NCI-H1694 treated with DMSO at 0.1 percent for 48 hours (cell line): ENCODE results near the gene LRRC61.
"Not testable (repeated sequence)": the region's sequence is repeated elsewhere in the genome, so short reads cannot be mapped to it uniquely, and the experiment has no call there.

Source experiments
- DNase-seq: peaks from one replicate; lab custom pipeline; 2025; lab: John Stamatoyannopoulos, UW

Gene LRRC61

DNA sequence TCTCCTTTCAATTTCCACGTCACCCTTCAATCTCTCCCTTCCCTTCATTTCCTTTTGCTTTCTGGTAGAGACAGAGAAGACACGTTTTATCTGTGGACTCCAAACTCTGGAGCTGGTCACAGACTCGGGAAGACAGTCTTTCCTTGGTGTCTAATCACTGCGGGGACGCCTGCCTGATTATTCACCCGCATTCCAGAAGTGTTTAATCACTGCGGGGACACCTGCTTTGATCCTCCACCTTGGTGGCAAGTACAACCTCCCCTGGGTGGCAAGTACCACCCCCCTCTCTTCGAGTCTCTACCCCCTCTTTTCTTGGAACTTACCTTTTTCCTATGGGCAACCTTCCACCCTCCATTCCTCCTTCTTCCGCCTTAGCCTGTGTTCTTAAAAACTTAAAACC, 15.3 kb upstream of the LRRC61 start:
- no peak for DNase-seq

DNA sequence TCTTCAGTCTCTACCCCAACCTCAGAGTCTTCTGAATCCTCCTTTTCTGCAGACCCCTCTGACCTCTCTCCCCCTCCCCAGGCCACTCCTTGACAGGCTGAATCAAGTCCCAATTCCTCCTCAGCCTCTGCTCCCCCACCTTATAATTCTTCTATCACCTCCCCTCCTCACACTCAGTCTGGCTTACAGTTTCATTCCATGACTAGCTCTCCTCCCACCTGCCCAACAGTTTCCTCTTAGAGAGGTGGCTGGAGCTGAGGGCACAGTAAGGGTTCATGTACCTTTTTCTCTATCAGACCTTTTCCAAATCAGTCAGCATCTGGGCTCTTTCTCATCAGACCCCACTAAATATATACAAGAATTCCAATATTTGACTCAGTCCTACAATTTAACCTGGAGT, 14.6 kb upstream of the LRRC61 start:
- no peak for DNase-seq

DNA sequence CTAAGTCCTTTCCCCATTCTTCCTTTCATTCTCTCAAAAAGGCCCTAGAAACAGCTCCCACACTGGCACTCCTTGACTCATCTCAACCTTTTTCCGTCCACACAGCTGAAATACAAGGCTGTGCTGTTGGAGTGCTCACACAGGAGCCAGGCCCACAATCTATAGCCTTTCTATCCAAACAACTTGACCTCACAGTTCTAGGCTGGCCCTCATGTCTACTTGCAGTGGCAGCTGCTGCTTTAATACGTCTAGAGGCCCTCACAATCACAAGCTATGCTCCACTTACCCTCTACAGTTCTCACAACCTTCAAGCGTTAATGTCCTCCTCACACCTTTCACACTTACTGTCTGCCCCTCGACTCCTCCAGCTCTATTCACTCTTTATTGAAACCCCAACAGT, 12.0 kb upstream of the LRRC61 start:
- DNase-seq: no peak

DNA sequence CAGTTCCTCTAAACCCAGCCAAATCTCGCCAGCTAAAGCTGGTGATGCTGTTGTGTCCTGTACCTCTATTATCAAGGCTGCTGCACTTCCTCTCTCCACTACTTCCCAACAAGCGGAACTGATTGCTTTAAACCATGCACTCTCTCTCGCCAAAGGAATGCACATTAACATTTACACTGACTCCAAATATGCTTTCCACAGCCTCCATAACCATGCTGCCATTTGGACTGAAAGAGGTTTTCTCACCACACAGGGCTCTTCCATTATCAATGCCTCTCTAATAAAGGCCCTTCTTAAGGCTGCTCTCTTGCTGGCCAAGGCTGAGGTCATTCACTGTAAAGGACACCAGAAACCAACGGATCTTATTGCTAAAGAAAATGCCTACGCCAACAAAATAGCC, 11.4 kb upstream of the LRRC61 start:
- DNase-seq: no peak

GRCh38 chr7:150312649-150313366, 10.3 kb upstream of the LRRC61 start:
- not testable (repeated sequence) for DNase-seq

- DNase-seq: no peak
Observed at GRCh38 chr7:150313367-150313809, 9.8 kb upstream of the LRRC61 start.

DNA sequence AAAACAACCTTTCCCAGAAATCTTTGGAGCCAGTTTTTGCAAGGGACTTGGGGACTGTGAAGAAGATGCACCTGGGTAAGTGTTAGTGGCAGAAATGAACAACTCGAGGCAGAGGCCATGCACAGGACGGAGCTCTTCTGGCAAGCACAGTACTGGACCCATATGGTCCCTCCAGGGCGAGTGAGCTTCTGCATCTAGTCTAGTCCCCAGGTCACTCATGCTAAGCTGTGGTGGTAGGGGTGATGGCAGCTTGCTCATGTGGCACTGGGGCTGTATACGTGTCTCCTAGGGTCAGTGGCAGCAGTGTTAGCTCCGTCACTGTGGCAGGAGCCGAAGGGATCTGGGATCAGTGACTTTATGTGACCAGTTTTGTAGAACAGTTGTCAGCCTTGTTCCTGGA, 9.3 kb upstream of the LRRC61 start:
- no peak for DNase-seq

DNA sequence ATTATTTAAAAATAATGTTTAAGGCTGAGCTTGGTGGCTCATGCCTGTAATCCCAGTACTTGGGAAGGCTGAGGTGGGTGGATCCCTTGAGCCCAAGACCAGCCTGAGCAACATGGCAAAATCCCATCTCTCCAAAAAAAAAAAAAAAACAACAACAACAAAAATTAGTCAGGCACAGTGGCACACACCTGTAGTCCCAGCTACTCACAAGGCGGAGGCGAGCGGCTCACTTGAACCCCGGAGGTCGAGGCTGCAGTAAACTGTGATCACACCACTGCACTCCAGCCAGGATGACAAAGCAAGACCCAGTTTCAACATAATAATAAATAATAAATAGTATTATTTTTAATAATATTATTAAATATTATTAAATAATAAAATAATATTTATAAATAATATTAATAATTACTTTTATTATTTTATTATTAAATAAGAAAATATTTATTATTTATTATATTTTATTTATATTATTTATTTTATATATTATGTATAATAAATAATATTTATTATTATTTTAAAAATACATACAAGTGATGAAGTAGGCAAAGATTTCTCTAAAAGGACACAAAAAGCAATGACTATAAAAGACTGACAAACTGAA, 8.4 kb upstream of the LRRC61 start:
- DNase-seq: no peak

DNA sequence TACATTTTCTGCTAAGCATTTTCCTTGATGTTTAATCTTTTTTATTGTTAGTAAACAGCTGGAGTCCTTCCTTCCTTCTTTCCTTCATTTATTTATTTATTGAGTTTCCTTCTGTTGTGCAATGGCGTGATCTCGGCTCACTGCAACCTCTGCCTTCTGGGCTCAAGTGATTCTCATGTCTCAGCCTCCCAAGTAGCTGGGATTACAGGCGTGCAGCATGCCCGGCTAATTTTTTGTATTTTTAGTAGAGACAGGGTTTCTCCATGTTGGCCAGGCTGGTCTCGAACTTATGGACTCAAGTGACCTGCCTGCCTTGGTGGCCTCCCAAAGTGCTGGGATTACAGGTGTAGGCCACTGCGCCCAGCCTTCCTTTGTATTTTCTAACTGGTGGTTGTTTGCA, 6.2 kb upstream of the LRRC61 start:
- not testable (repeated sequence) for DNase-seq

- DNase-seq: no peak
Observed at GRCh38 chr7:150317748-150318444, 5.3 kb upstream of the LRRC61 start.

GRCh38 chr7:150321788-150322113, 1.4 kb upstream of the LRRC61 start:
- DNase-seq: no peak

- DNase-seq: peak; percentile 9
Observed at GRCh38 chr7:150322114-150322832, 882 bp upstream of the LRRC61 start.

DNA sequence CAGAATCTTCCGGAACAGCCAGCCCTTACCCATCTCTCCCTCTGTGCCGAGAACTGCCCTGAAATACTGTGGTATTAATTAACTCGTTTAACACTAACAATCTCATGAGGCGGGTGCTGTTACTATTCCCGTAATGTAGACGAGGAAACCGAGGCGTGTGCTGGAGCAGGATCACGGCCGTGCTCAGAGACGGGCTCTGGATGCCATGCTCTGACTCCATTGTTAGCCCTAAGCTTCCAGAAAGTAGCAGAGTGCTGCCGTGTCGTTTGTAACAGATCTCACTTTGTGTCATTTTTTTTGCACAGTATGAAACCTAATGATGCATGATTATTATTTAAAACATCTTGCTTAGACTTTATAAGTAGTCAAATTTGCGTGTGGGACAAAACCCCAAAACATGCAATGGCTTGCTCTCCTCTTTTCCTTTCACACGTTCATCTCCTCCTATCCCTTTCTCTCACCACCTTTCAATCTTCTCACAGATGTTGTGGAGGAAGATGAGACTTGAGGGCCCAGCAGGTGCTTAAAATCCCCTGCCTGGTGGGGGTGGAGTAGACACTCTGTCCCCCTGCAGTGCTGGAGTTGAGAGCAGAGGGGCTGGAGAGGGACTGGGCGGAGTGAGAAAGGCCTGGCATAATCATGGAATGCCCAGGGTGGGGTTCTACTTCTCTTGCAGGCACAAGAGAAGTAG, 672 bp downstream of the LRRC61 start:
- DNase-seq: no peak

DNA sequence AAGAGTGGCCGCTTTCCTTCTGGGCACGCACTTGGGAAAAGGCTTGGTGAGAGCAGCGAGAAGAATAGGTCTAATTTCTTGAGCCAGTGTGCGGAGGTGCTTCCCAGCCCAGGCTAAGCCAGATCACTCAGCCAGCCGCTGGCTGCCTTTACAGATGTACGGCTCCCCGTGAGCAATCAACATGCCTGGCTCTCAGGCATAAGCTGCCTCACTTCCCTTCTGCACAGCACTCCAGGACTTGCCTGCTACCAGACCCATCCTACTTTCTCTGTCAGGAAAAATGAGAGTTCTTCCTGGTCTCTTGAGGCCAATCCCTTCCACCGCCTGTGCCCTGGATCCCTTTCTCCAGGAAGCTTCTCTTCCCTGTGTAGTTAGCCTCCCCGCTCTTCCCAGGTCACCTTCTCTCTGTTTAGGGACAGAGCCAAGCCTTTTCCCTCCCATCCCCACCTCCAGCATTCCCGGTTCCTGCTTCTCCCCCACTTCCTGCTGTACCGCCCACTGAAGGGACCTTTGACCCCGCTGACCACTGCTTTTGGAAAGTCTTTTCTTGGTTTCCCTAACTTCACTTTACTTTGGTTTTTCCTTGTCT, 1.3 kb downstream of the LRRC61 start:
- no peak for DNase-seq

DNA sequence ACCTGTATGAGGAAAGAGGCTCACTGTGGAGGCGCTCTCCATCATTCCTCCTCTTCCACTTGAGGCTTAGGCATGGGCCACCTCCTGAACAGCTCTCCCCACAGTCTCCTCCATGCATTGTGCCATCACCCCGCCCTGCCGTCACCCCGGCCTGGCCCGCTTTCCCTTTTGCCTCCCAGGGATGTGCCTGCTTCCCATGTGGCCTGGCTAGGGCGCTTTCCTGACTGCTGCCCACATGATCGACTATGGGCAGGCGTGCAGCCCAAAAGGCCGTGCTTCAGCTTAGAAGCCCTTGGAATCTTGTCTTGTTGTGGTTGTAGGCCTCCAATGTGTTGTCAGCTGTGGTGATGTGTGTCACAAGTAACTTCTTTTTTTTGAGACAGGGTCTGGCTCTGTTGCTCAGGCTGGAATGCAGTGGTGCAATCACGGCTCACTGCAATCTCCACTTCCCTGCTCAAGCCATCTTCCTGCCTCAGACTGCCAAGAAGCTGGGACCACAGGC, 2.0 kb downstream of the LRRC61 start:
- DNase-seq: no peak

- no peak for DNase-seq
Observed at GRCh38 chr7:150325901-150326300, 2.7 kb downstream of the LRRC61 start.

GRCh38 chr7:150326657-150327268, 3.6 kb downstream of the LRRC61 start:
- no peak for DNase-seq

- DNase-seq: no peak
Observed at GRCh38 chr7:150327308-150327707, 4.2 kb downstream of the LRRC61 start.

DNA sequence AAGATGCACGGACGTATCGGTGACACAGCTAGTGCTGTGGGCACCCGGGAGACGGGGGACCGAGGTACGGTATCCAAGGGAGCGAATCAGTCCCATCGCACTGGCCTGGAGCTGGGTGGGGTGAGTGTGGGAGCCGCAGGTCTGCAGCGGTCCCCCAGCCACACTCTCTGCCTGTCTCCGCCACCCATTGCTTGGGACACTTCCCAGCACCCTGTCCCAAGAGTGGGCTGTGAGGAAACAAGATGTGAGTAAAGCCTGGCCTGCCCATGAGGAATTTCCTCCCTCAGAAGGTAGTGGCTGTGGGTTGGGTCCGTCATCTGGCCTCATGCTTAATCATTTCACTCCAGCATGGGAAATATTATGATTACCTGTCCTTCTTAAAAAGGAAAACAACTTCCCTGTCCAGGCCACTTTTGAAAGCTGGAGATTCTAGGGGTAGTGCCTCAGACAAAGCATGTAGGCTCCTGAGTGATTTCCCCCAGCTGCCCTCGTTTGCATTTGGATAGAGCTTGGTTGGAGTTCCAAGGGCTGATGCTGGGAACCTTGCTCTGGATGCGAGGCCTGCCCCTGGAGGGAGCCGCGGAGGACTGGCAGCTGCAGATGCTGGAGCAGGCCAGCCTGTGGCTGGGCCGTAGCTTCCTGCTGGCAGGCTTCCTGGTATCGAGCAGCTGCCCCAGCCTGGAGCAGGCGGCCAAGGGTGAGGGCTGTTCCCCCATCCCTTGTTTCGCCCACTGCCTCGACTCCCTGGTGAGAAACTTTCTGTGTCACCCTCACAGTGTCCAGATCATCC, 6.4 kb downstream of the LRRC61 start:
- peak; percentile 29 for DNase-seq

- no peak for DNase-seq
Observed at GRCh38 chr7:150330211-150330885, 7.2 kb downstream of the LRRC61 start.
